ENCODE measurements around the gene CLNK. TPM values are rescaled to one million over a fixed set of nuclear protein-coding genes. Genes with fewer than 3 reads are reported as not detected.

The CLNK gene
- total and polyA plus RNA-seq, 2 donors (not counting 1 experiment from before 2014, with no cell fraction given), result 0.57 to 0.75 TPM

GRCh38 chr4:10622728-10623127 lies 61.8 kb downstream of the CLNK start:
- WGBS (ENCODE audit: insufficient coverage), result no CpG with 5 or more reads among the region's 2 CpGs
- Mint-ChIP-seq H3K27me3 (no peaks in the 10 kb centered on the region), H3K27ac (no peak overlapping the region), H3K9me3 (ENCODE audit: insufficient read depth) (no peaks in the 10 kb centered on the region), H3K4me1 (peaks cover 20% of the 10 kb centered on the region), H3K4me3 (no peak overlapping the region)
- DNase-seq (peak; percentile 46), ATAC-seq (ENCODE audit: low read depth) (peak; percentile 28)
- Histone ChIP-seq H3K27me3 (replicated peaks in 1 of 4; ENCODE audit: control extremely low read depth in 1 of 4, control insufficient read depth in 3 of 4, insufficient read depth in 4 of 4, low read length in 3 of 4) (no peaks in the 10 kb centered on the region), H3K4me2 (replicated peaks; ENCODE audit: low read depth, low read length, poor library complexity, severe bottlenecking) (no peak overlapping the region), H4K20me1 (ENCODE audit: control insufficient read depth, insufficient read depth, low read length, poor library complexity, severe bottlenecking) (no peaks in the 10 kb centered on the region), H3K4me1 (ENCODE audit: control insufficient read depth in 2 of 2, insufficient read depth in 2 of 2, low read length in 2 of 2) (peaks cover 4 to 13% of the 10 kb centered on the region in 2 donors), H3K4me3 (ENCODE audit: control extremely low read depth in 1 of 5, extremely low read depth in 1 of 5, insufficient read depth in 1 of 5, low read depth in 2 of 5, low read length in 4 of 5) (no peak overlapping the region), H2AFZ (ENCODE audit: insufficient read depth, low read depth, low read length, poor library complexity, severe bottlenecking) (no peak overlapping the region), H3K36me3 (replicated peaks in 1 of 2; ENCODE audit: control extremely low read depth in 1 of 2, control insufficient read depth in 1 of 2, extremely low read depth in 1 of 2, insufficient read depth in 2 of 2, low read length in 1 of 2) (no peaks in the 10 kb centered on the region), H3K79me2 (ENCODE audit: control insufficient read depth, insufficient read depth, low read length) (no peaks in the 10 kb centered on the region), H3K9me3 (ENCODE audit: control extremely low read depth in 1 of 3, control insufficient read depth in 2 of 3, insufficient read depth in 1 of 3, low read length in 2 of 3) (no peaks in the 10 kb centered on the region), H3K27ac (ENCODE audit: low read length in 2 of 2) (no peak overlapping the region), H3K9ac (ENCODE audit: low read length) (no peak overlapping the region)
- intact Hi-C loops (cut with micrococcal nuclease), result loop anchor here (1.0 kb wide), 1 partner anchor 802 kb away; no protein-coding TSS in a partner anchor
- CTCF ChIA-PET, result interaction anchor here (0.6 to 2.8 kb wide), 3 partner anchors 237 to 805 kb away, joined by 6 to 11 read pairs (median 8); no protein-coding TSS in a partner anchor
- POLR2A ChIA-PET, result no interaction called here
- TF ChIP-seq CTCF (IDR thresholded peaks at IDR 0.05), result peak; percentile 63
- TF ChIP-seq EZH2 (IDR thresholded peaks at IDR 0.05; ENCODE audit: borderline replicate concordance, insufficient read depth, low read depth, low read length, poor library complexity, severe bottlenecking), result no peak

DNA sequence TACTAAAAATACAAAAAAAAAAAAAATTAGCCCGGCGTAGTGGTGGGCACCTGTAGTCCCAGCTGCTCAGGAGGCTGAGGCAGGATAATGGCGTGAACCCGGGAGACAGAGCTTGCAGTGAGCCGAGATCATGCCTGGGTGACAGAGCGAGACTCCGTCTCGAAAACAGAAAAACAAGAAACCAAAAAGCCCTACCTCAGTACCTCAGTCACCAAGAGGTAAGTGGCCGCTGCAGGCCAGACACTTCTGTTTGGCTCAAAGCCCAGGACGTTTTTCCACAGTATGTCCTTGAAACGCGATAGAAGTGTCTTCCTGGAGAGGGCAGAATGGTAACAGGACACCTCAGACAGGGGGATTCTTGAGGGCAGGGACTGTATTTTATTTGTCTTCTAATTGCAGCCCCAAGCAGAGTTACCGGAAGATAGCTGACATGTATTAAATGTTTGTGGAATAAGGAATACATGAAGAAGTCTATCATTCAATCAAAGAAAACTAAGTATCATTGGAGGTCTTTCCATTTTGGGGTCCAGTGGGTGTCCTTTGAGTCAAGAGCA lies 63.6 kb downstream of the CLNK start:
- no peaks in the 10 kb centered on the region for H3K9me3 ChIP-seq (ENCODE audit: control extremely low read depth in 1 of 3, control insufficient read depth in 2 of 3, insufficient read depth in 1 of 3, low read length in 2 of 3)
- H2AFZ ChIP-seq (ENCODE audit: insufficient read depth, low read depth, low read length, poor library complexity, severe bottlenecking), result no peak overlapping the region
- no peak for TF ChIP-seq CTCF (IDR thresholded peaks at IDR 0.05)
- no peak for TF ChIP-seq EZH2 (IDR thresholded peaks at IDR 0.05; ENCODE audit: borderline replicate concordance, insufficient read depth, low read depth, low read length, poor library complexity, severe bottlenecking)
- ATAC-seq (ENCODE audit: low read depth) (no peak), DNase-seq (no peak)
- H3K27me3 Mint-ChIP-seq, result no peaks in the 10 kb centered on the region
- H3K4me3 ChIP-seq (ENCODE audit: control extremely low read depth in 1 of 5, extremely low read depth in 1 of 5, insufficient read depth in 1 of 5, low read depth in 2 of 5, low read length in 4 of 5), result no peak overlapping the region
- H3K27me3 ChIP-seq (replicated peaks in 1 of 4; ENCODE audit: control extremely low read depth in 1 of 4, control insufficient read depth in 3 of 4, insufficient read depth in 4 of 4, low read length in 3 of 4), result no peaks in the 10 kb centered on the region
- no peak overlapping the region for H3K27ac ChIP-seq (ENCODE audit: low read length in 2 of 2)
- H3K4me1 Mint-ChIP-seq, result peaks cover 20% of the 10 kb centered on the region
- H4K20me1 ChIP-seq (ENCODE audit: control insufficient read depth, insufficient read depth, low read length, poor library complexity, severe bottlenecking), result no peaks in the 10 kb centered on the region
- CTCF ChIA-PET, result interaction anchor here (2.8 kb wide), 1 partner anchor 803 kb away, joined by 11 read pairs; no protein-coding TSS in a partner anchor
- no peaks in the 10 kb centered on the region for H3K36me3 ChIP-seq (replicated peaks in 1 of 2; ENCODE audit: control extremely low read depth in 1 of 2, control insufficient read depth in 1 of 2, extremely low read depth in 1 of 2, insufficient read depth in 2 of 2, low read length in 1 of 2)
- H3K27ac Mint-ChIP-seq, result no peak overlapping the region
- H3K9me3 Mint-ChIP-seq (ENCODE audit: insufficient read depth), result no peaks in the 10 kb centered on the region
- H3K4me3 Mint-ChIP-seq, result no peak overlapping the region
- H3K4me1 ChIP-seq (ENCODE audit: control insufficient read depth in 2 of 2, insufficient read depth in 2 of 2, low read length in 2 of 2), result peaks cover 4 to 13% of the 10 kb centered on the region in 2 donors
- POLR2A ChIA-PET, result no interaction called here
- H3K79me2 ChIP-seq (ENCODE audit: control insufficient read depth, insufficient read depth, low read length), result no peaks in the 10 kb centered on the region
- no peak overlapping the region for H3K4me2 ChIP-seq (replicated peaks; ENCODE audit: low read depth, low read length, poor library complexity, severe bottlenecking)
- no peak overlapping the region for H3K9ac ChIP-seq (ENCODE audit: low read length)
- intact Hi-C loops (cut with micrococcal nuclease), result no loop called here
- 88% methylated on average over 4 of the region's 13 CpGs for WGBS (ENCODE audit: insufficient coverage)

All from B cell (primary cell).